ENCODE results near the gene KRTAP10-7. TPM values are rescaled to one million over a fixed set of nuclear protein-coding genes. Genes with fewer than 3 reads are reported as not detected.

The KRTAP10-7 gene
- total RNA-seq, 1 experiment from 2014 or later: not detected

- Mint-ChIP-seq H3K4me1 (ENCODE audit: low read depth, unreplicated experiment) (no peaks in the 10 kb centered on the region), H3K27ac (ENCODE audit: unreplicated experiment) (no peak overlapping the region), H3K36me3 (ENCODE audit: insufficient read depth, unreplicated experiment) (no peaks in the 10 kb centered on the region), H3K9me3 (ENCODE audit: low read depth, unreplicated experiment) (peaks cover 21% of the 10 kb centered on the region), H3K27me3 (ENCODE audit: unreplicated experiment) (peaks cover 72% of the 10 kb centered on the region), H3K4me3 (ENCODE audit: low read depth, unreplicated experiment) (no peak overlapping the region)
- CTCF ChIA-PET: interaction anchor here (1.1 kb wide), 1 partner anchor 16 kb away, joined by 3 read pairs; no protein-coding TSS in a partner anchor
- DNase-seq: no peak
- BruUV-seq (replicated peaks): no TSS peak
- intact Hi-C loops (cut with micrococcal nuclease; ENCODE audit: unreplicated experiment): no loop called here
- no peak for TF ChIP-seq CTCF (IDR thresholded peaks at IDR 0.05; ENCODE audit: unreplicated experiment)
Measured at GRCh38 chr21:44628707-44629391, 28.5 kb downstream of the KRTAP10-7 start.

- Mint-ChIP-seq H3K9me3 (ENCODE audit: low read depth, unreplicated experiment) (peaks cover 15% of the 10 kb centered on the region), H3K36me3 (ENCODE audit: insufficient read depth, unreplicated experiment) (no peaks in the 10 kb centered on the region), H3K27ac (ENCODE audit: unreplicated experiment) (no peak overlapping the region), H3K27me3 (ENCODE audit: unreplicated experiment) (peaks cover 70% of the 10 kb centered on the region), H3K4me3 (ENCODE audit: low read depth, unreplicated experiment) (no peak overlapping the region), H3K4me1 (ENCODE audit: low read depth, unreplicated experiment) (no peaks in the 10 kb centered on the region)
- intact Hi-C loops (cut with micrococcal nuclease; ENCODE audit: unreplicated experiment): no loop called here
- TF ChIP-seq CTCF (IDR thresholded peaks at IDR 0.05; ENCODE audit: unreplicated experiment): no peak
- no TSS peak for BruUV-seq (replicated peaks)
- no peak for DNase-seq
- CTCF ChIA-PET: no interaction called here
Measured at GRCh38 chr21:44630440-44630839, 30.0 kb downstream of the KRTAP10-7 start.

GRCh38 chr21:44632067-44632466 is 31.7 kb downstream of the KRTAP10-7 start:
- no peak overlapping the region for H3K27ac Mint-ChIP-seq (ENCODE audit: unreplicated experiment)
- intact Hi-C loops (cut with micrococcal nuclease; ENCODE audit: unreplicated experiment): no loop called here
- peaks cover 15% of the 10 kb centered on the region for H3K9me3 Mint-ChIP-seq (ENCODE audit: low read depth, unreplicated experiment)
- no peak for DNase-seq
- no peaks in the 10 kb centered on the region for H3K36me3 Mint-ChIP-seq (ENCODE audit: insufficient read depth, unreplicated experiment)
- H3K27me3 Mint-ChIP-seq (ENCODE audit: unreplicated experiment): peaks cover 82% of the 10 kb centered on the region
- no peaks in the 10 kb centered on the region for H3K4me1 Mint-ChIP-seq (ENCODE audit: low read depth, unreplicated experiment)
- CTCF ChIA-PET: no interaction called here
- no peak overlapping the region for H3K4me3 Mint-ChIP-seq (ENCODE audit: low read depth, unreplicated experiment)
- no TSS peak for BruUV-seq (replicated peaks)
- no peak for TF ChIP-seq CTCF (IDR thresholded peaks at IDR 0.05; ENCODE audit: unreplicated experiment)

- no peaks in the 10 kb centered on the region for H3K4me1 Mint-ChIP-seq (ENCODE audit: low read depth, unreplicated experiment)
- no peak overlapping the region for H3K27ac Mint-ChIP-seq (ENCODE audit: unreplicated experiment)
- peaks cover 92% of the 10 kb centered on the region for H3K27me3 Mint-ChIP-seq (ENCODE audit: unreplicated experiment)
- no peak for DNase-seq
- intact Hi-C loops (cut with micrococcal nuclease; ENCODE audit: unreplicated experiment): no loop called here
- no TSS peak for BruUV-seq (replicated peaks)
- TF ChIP-seq CTCF (IDR thresholded peaks at IDR 0.05; ENCODE audit: unreplicated experiment): no peak
- no peak overlapping the region for H3K4me3 Mint-ChIP-seq (ENCODE audit: low read depth, unreplicated experiment)
- peaks cover 14% of the 10 kb centered on the region for H3K9me3 Mint-ChIP-seq (ENCODE audit: low read depth, unreplicated experiment)
- CTCF ChIA-PET: no interaction called here
- no peaks in the 10 kb centered on the region for H3K36me3 Mint-ChIP-seq (ENCODE audit: insufficient read depth, unreplicated experiment)
Measured at GRCh38 chr21:44636209-44637017, 36.0 kb downstream of the KRTAP10-7 start.
